GM21723 (cell line): ENCODE data around the gene PCDHGC3.

Experiments
- ATAC-seq: cut with Tn5 transposase; IDR thresholded peaks from one replicate; pipeline ENCODE4 v1.9.1; 2021; ENCODE audit warnings: mild to moderate bottlenecking, moderate library complexity; ENCODE audit not compliant: unreplicated experiment

The PCDHGC3 gene

DNA sequence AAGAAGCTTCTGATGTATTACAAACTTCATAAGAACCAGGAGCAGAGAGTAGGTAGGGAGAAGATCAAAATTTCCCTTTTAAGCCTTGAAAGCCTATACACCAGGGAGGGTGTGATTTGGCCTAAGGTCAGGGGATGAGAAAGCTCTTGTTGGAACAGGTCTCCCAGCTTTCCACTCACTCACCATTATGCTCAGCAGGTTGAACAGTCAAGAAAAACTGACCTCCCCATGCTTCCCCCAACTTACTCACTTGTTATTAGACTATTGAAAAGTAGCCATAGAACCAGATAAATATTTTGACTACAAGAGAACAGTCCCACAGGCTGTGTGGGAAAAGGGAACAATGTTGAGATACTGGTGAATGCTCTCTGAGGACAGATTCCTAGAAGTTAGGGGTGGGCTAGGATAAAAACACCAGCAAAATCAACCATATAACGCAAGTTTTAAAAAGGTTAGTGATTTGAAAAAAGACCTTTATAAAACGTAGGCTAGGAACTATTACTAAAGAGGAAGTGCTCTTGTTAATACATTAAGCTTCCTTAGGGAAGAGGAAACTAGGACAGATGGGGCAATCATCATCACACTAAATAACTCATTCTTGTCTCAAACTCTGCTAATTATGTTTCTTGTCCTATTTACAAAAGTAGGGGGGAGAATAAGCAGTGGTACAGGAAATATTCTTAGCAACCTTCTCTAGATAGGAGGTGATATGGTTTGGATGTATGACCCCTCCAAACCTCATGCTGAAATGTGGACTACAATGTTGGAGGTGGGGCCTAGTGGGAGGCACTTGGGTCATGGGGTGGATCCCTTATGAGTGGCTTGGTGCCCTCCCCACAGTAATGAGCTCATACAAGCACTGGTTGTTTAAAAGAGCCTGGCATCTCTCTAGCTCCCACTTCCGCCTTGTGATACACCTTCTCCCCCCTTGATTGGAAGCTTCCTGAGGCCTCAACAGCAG, 44.1 kb downstream of the PCDHGC3 start:
- no peak for ATAC-seq

DNA sequence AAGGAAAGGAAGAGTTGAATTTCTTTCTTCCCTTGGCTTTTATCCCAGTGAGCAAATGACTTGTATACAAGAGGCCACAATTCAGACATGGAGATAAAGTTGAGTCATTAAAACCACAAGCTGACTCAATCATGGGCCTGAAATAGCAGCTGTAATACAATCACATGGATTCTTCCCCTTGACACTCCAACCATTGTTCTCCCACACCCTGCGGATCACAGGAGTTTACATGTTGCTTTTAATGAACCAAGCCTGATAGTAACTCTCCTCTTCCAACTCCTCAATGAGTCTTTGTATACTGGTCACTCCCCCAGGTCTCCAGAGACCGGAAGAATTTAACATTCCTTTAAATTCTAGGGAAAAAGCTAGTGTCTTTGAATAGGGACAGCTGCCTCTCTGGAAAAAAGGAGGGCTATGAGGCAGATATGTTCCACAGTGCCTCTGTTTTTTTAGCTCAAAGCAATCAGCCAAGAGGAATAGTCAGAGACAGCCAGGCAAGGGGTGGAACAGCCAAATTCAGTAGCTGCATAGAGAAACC, 45.5 kb downstream of the PCDHGC3 start:
- ATAC-seq: no peak

- no peak for ATAC-seq
These were observed 46.5 kb downstream of the PCDHGC3 start for GRCh38 chr5:141522301-141522700.

DNA sequence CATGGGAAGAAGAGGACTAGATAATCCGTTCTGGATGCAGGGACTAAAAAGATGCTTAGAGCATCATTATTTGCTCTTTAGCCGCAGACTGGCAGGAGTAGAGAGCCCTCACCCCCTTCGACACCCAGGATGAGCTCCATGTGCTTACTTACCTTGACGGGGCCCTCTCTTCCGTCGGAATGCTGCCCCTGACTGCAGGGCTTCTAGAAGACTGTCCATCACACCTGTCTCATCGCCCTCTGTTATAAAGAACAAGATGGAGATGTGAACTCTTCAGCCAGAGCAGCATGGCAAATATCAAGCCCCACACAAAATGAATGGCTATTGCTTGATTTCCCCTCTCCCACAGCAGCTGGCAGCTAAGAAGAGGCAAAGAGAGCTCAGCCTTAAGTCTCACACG, 48.2 kb downstream of the PCDHGC3 start:
- no peak for ATAC-seq

GRCh38 chr5:141524604-141525597, 49.1 kb downstream of the PCDHGC3 start:
- peak; percentile 67 for ATAC-seq

- ATAC-seq: no peak
These were observed 49.9 kb downstream of the PCDHGC3 start for GRCh38 chr5:141525653-141526052.

DNA sequence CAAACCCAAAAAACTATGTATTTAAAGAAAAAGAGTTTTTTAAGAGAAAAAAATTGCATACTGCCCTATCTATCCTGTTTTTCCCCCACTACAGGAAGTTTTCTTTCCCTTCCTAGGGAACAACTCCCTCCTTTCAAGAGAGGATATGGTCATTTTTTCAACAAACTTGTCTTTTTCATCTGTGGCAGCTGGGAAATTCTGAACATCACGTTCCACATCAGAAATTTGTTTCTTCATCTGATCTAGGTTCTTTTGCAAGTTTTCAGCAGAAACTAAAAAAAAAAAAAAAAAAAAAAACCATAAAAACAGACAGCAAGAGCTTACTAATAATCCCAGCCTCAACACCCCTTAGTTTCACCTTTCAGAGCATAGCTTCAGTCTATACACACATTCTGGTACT, 51.7 kb downstream of the PCDHGC3 start:
- ATAC-seq: no peak
